Testis (tissue), 3 donors: ENCODE data around the gene BTN3A1. TPM values are rescaled to one million over a fixed set of nuclear protein-coding genes. Genes with fewer than 3 reads are reported as not detected.

Experiments
- DNase-seq: peaks from one replicate; pipeline ENCODE4 v3.0.0-alpha.2; 2019
- H3K27ac ChIP-seq, 2 donors: fragments of 200-600 bp; sonication (generic); one replicate each; pipeline ENCODE4 v1.5.1; 2019
- H3K27me3 ChIP-seq: fragments of 200-600 bp; sonication (generic); one replicate; pipeline ENCODE4 v1.5.1; 2019
- H3K36me3 ChIP-seq: fragments of 200-600 bp; sonication (generic); one replicate; pipeline ENCODE4 v1.5.1; 2017; ENCODE audit warnings: low read depth; ENCODE audit errors: missing control alignments
- H3K4me1 ChIP-seq: fragments of 200-600 bp; sonication (generic); one replicate; pipeline ENCODE4 v1.5.1; 2019
- H3K4me3 ChIP-seq, 2 donors: fragments of 200-600 bp; sonication (generic); one replicate each; pipeline ENCODE4 v1.5.1; 2017 to 2019
- H3K9me3 ChIP-seq: fragments of 200-600 bp; sonication (generic); one replicate; pipeline ENCODE4 v1.5.1; 2017
- POLR2A ChIP-seq: fragments of 450-650 bp; IDR thresholded peaks from one replicate; pipeline ENCODE4 v1.6.1; 2017; ENCODE audit warnings: antibody characterized with exemption, mild to moderate bottlenecking, moderate library complexity
- WGBS, 2 donors: methylation state at CpG; one replicate each; pipeline ENCODE4 v1.1.5; 2018; 5-methylcytosine and 5-hydroxymethylcytosine counted together
- intact Hi-C: fragments of 100-400 bp; cut with DNase I; formaldehyde crosslinking; loops from one replicate; pipeline ENCODE4 v1.15.1; 2023; ENCODE audit warnings: low total_unique reads
- polyA plus RNA-seq: library from polyadenylated mRNA; stranded (reverse); fragments of 350-450 nt; fragmentation: Illumina TruSeq; extraction: RNeasy Lipid Tissue Mini Kit (QIAGEN cat#74804); gene quantifications from one replicate; pipeline ENCODE4 v1.2.3, GENCODE V29; 2014; ENCODE audit warnings: low read depth, low replicate concordance; ENCODE audit not compliant: insufficient read depth
- total RNA-seq, 2 donors: library from RNA; depleted of rRNA; stranded (reverse); fragments of >200 nt; gene quantifications; one replicate each; pipeline ENCODE4 v1.2.3, GENCODE V29; 2016
- TF ChIP-seq, protein P1 (sequence below), 3 experiments: fragments of 450-650 bp in 2 of 3; fragments of 200-600 bp in 1 of 3; sonication (generic) in 1 of 3; IDR thresholded peaks; one replicate each; pipeline ENCODE4 v1.5.1; 2016 to 2019; ENCODE audit warnings: antibody characterized with exemption in 3 of 3, mild to moderate bottlenecking in 2 of 3, moderate library complexity in 1 of 3

BTN3A1 gene
- total and polyA plus RNA-seq, 3 donors from 2014 or later, result 10.6 to 15.9 (median 14.7) TPM

DNA sequence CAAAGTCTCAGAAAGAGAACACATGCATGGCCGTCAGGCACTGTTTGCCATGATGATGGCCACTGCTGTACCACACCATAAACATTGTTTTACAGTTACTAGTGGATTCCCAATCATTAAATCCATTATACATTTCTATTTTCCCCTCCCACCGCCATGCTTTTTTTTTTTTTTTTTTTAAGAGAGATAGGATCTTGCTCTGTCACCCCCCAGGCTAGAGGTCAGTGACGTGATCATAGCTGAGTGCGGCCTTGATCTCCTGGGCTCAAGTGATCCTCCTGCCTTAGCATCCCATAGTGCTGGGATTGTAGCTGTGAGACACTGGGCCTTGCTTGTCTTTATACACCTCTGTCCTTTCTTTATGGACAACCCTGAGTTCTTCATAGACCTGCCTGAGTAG, 33.9 kb downstream of the BTN3A1 start:
- no peak for TF ChIP-seq POLR2A
- TF ChIP-seq, protein P1, sequence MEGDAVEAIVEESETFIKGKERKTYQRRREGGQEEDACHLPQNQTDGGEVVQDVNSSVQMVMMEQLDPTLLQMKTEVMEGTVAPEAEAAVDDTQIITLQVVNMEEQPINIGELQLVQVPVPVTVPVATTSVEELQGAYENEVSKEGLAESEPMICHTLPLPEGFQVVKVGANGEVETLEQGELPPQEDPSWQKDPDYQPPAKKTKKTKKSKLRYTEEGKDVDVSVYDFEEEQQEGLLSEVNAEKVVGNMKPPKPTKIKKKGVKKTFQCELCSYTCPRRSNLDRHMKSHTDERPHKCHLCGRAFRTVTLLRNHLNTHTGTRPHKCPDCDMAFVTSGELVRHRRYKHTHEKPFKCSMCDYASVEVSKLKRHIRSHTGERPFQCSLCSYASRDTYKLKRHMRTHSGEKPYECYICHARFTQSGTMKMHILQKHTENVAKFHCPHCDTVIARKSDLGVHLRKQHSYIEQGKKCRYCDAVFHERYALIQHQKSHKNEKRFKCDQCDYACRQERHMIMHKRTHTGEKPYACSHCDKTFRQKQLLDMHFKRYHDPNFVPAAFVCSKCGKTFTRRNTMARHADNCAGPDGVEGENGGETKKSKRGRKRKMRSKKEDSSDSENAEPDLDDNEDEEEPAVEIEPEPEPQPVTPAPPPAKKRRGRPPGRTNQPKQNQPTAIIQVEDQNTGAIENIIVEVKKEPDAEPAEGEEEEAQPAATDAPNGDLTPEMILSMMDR (IDR thresholded peaks at IDR 0.05), result no peak
- 83 to 91% methylated on average over 4 of the region's 4 CpGs for WGBS, 2 donors

DNA sequence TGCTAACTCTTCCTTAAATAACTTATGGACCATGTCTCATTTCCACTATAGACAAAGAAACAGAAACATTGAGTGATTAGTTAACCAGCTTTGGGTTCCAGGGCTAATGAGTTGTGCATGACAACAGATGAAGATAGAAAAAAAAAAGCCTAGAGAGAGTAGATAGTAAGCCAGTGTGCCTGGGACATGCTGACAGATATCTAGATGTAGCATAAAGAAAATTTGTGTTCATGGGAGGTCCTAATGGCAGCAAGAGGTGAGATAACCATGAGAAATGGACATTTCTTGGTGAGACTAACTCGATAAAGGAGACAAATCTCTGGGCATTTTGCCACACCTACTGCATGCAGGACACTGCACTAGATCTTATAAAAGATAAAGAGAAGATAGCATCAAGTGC, 35.5 kb downstream of the BTN3A1 start:
- Histone ChIP-seq H3K4me3 (no peak overlapping the region), H3K36me3 (no peaks in the 10 kb centered on the region), H3K9me3 (no peaks in the 10 kb centered on the region), H3K27ac (no peak overlapping the region), H3K27me3 (no peaks in the 10 kb centered on the region), H3K4me1 (no peaks in the 10 kb centered on the region)
- DNase-seq, result no peak
- intact Hi-C loops, result no loop called here
- TF ChIP-seq, protein P1 (IDR thresholded peaks at IDR 0.05), result no peak
- TF ChIP-seq POLR2A, result no peak
- WGBS, 2 donors, result 74 to 82% methylated on average over 1 of the region's 1 CpG

More for the DNA sequence above, 33.9 kb downstream of the BTN3A1 start:
- intact Hi-C loops, result no loop called here
- Histone ChIP-seq H3K9me3 (no peaks in the 10 kb centered on the region), H3K36me3 (no peaks in the 10 kb centered on the region), H3K4me3 (no peak overlapping the region), H3K27me3 (no peaks in the 10 kb centered on the region), H3K27ac (no peak overlapping the region), H3K4me1 (no peaks in the 10 kb centered on the region)
- no peak for DNase-seq

DNA sequence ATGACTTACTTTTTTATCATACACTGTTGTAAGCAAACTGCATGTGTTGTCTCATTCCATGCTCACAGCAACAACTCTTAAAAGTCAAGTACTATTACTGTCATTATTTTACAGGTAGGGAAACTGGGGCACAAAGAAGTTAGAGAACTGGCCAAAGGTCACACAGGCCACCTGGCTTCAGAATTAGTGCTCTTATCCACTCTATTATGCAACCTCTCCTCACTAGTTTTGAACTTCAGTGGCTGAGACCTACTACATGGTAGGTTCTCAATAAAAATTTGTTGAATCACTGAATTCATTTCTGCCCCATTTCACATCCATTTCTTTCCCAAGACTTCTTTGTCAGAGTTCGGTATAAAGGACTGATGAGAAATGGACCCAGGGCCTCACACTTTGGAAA, 35.9 kb downstream of the BTN3A1 start:
- H3K4me1 ChIP-seq, result no peaks in the 10 kb centered on the region
- H3K36me3 ChIP-seq, result no peaks in the 10 kb centered on the region
- no peaks in the 10 kb centered on the region for H3K9me3 ChIP-seq
- no peak for TF ChIP-seq POLR2A
- TF ChIP-seq, protein P1 (IDR thresholded peaks at IDR 0.05), result no peak
- H3K27me3 ChIP-seq, result no peaks in the 10 kb centered on the region
- no peak overlapping the region for H3K4me3 ChIP-seq
- H3K27ac ChIP-seq, result no peak overlapping the region
- 96 to 100% methylated on average over 1 of the region's 1 CpG for WGBS, 2 donors
- no peak for DNase-seq
- intact Hi-C loops, result no loop called here

DNA sequence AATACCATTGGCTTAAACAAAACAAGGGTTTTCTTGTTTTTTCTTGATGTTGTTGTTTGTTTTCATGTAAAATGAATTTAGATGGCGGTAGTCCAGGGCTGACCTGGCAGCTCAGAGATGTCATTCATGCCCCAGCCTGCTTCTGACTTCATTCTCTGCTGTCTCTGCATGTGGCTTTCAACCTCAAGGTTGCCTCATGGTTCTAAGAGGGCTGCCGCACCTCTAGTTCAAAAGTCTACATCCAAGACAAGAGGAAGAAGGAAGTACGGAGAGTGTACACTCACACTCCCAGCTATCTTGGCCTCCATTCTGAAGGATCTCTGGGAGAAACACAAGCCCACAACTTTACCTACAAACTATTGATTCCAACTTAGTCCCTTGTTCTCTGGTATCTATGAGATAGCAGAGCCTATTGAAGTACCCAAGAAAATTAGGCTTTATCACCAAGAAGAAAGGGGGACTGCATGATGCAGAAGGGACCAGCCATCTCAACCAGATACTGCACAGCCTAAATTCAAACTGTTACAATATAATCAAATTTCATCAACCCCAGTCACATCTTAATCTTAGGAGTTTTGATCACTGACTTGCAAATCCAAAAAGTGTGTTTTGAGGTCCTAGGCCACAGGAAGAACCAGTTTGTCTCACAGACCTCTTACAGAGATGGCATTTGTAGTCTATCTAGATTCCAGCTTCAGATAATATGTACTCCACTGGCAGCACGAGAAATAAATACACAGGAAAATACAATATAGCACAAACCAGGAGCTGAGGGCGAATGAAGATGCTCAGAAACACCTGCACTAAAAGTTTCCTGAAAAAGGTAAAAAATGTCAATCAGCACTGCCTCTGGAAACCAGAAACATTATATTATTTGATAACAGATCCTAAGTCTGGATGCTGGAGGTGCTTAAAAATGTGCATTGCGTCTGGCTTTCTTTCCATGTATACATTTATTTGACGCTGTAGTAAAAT, 37.4 kb downstream of the BTN3A1 start:
- no peak for TF ChIP-seq POLR2A
- TF ChIP-seq, protein P1 (IDR thresholded peaks at IDR 0.05), result no peak
- H3K4me1 ChIP-seq, result no peaks in the 10 kb centered on the region
- DNase-seq, result no peak
- 57 to 64% methylated on average over 7 of the region's 7 CpGs for WGBS, 2 donors
- H3K36me3 ChIP-seq, result no peaks in the 10 kb centered on the region
- H3K27me3 ChIP-seq, result no peaks in the 10 kb centered on the region
- H3K27ac ChIP-seq, result peak overlapping the region in 1 of 2 donors; percentile 87
- no peaks in the 10 kb centered on the region for H3K9me3 ChIP-seq
- intact Hi-C loops, result no loop called here
- peak overlapping the region; percentile 47 to 51 for H3K4me3 ChIP-seq
